Kidney epithelial cell (primary cell): ENCODE data around the gene LYPD6B. TPM values are rescaled to one million over a fixed set of nuclear protein-coding genes. Genes with fewer than 3 reads are reported as not detected.

Experiments used
- DNase-seq: peaks from one replicate; pipeline ENCODE4 v3.0.0-alpha.2; 2010; ENCODE audit warnings: low read depth
- H3K27me3 ChIP-seq: 2 replicates; pipeline ENCODE4 v1.6.0; 2011; ENCODE audit warnings: low read length; ENCODE audit not compliant: control insufficient read depth, insufficient read depth
- H3K36me3 ChIP-seq: 2 replicates; pipeline ENCODE4 v1.5.1; 2011; ENCODE audit warnings: low read length; ENCODE audit not compliant: control insufficient read depth, insufficient read depth
- H3K4me3 ChIP-seq: 2 replicates; pipeline ENCODE4 v1.5.1; 2011; ENCODE audit warnings: low read depth, mild to moderate bottlenecking, control low read depth, low read length
- total RNA-seq: library from RNA; depleted of rRNA; stranded (reverse); fragments of >200 nt; gene quantifications from 2 replicates; pipeline ENCODE4 v1.2.3, GENCODE V29; 2015
- TF ChIP-seq, protein P1 (sequence below): IDR thresholded peaks from 2 replicates; pipeline ENCODE4 v1.5.1; 2011; ENCODE audit warnings: mild to moderate bottlenecking, moderate library complexity, low read length, control low read depth, inconsistent platforms; ENCODE audit not compliant: insufficient read depth, poor library complexity, severe bottlenecking

Gene LYPD6B
- total RNA-seq, 1 donor from 2014 or later: 5.3 TPM

DNA sequence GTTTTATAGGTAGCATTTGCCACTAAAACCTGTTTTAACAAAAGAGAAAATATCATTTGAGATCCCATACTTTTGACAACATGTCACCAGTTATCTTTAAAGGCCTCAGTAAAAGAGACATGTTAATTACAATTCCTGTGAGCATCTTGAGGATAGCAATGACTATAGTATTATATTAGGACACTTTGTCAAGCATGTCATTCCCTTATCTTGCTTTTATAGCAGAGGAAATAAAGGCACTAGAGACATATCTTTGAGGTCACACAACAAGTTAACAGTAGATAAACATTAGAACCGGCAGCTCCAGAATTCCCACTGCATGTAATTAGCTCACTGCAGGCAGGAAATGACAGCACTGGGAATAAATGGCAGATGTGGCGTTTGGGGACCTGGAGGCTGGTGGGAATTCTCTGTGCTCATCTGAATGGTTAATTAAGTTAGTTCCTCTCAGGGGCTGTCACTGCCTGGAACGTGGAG, 25.9 kb downstream of the LYPD6B start:
- H3K4me3 ChIP-seq: no peak overlapping the region
- no peaks in the 10 kb centered on the region for H3K36me3 ChIP-seq
- no peaks in the 10 kb centered on the region for H3K27me3 ChIP-seq
- DNase-seq: no peak
- TF ChIP-seq, protein P1, sequence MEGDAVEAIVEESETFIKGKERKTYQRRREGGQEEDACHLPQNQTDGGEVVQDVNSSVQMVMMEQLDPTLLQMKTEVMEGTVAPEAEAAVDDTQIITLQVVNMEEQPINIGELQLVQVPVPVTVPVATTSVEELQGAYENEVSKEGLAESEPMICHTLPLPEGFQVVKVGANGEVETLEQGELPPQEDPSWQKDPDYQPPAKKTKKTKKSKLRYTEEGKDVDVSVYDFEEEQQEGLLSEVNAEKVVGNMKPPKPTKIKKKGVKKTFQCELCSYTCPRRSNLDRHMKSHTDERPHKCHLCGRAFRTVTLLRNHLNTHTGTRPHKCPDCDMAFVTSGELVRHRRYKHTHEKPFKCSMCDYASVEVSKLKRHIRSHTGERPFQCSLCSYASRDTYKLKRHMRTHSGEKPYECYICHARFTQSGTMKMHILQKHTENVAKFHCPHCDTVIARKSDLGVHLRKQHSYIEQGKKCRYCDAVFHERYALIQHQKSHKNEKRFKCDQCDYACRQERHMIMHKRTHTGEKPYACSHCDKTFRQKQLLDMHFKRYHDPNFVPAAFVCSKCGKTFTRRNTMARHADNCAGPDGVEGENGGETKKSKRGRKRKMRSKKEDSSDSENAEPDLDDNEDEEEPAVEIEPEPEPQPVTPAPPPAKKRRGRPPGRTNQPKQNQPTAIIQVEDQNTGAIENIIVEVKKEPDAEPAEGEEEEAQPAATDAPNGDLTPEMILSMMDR: no peak

DNA sequence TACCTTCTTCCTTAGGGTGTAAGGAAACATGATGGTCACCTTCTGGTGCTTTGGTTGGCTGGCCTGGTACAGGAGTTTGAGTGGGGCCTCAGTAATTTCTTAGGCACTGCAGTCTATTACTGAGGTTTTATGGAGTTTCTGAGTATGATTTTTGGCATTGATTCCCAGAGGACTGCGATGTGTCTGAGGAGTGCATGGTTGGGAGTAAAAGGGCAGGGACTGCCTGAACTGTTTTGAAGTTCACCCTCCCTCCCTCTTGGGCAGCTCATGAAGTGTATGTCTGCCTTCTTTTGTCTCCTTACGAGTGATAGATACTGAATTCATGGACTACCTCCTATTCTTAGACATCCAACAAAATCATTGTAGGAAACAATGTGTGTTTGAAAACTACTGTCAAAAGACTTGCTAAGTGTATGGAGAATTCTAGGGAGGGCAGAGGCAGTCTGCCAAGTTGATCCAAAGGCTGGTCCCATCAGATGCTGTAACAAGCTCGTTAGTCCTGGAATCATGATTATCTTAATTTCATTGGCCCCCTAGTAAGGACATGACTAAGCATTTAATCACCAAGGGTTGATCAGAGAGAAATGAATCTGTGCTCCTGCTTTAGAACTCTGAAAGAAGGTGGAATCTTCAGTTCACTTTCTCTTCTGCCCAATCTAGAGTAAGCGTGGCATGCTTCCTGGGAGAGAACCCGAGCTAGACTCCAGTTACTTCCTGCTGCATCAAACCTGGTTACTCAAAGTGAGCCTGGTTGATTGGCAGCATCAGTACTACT, 26.5 kb downstream of the LYPD6B start:
- TF ChIP-seq, protein P1: no peak
- H3K36me3 ChIP-seq: no peaks in the 10 kb centered on the region

DNA sequence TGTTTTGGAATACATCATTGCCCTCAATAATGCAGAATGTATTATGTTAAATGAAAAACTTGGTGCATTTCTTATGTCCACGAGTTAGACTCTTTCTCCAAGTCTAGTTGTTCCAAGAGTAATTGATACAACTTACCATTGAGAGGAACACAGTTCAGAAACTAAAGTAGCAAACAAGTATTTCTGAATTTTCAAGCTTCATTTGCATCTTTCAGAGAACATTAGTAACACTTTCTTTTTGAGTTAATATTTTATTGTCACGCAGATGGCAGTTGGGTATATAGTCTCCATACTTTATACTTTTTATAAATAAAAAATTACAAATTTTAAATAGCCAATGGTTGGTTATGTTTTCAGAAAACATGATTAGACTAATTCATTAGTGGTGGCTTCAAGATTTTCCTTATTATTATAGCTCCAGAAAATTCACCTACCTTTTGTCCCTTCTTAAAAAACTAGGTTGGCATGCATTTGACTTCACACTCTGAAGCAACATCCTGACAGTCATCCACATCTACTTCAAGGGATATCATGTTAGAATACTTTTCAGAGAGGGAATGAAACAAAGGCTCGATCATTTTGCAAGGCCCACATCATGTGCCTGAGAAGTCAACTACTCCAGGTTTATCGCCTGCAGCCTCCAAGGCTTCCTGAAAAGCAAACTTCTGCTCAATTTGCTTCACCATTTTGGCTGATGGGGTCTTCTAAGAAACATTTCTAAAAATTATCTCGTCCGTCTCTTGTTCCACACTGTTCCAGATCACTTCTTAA, 29.9 kb downstream of the LYPD6B start:
- DNase-seq: no peak
- Histone ChIP-seq H3K36me3 (no peaks in the 10 kb centered on the region), H3K27me3 (no peaks in the 10 kb centered on the region), H3K4me3 (no peak overlapping the region)
- TF ChIP-seq, protein P1: no peak

More for the DNA sequence above, 26.5 kb downstream of the LYPD6B start:
- H3K4me3 ChIP-seq: no peak overlapping the region
- H3K27me3 ChIP-seq: no peaks in the 10 kb centered on the region
- DNase-seq: no peak

DNA sequence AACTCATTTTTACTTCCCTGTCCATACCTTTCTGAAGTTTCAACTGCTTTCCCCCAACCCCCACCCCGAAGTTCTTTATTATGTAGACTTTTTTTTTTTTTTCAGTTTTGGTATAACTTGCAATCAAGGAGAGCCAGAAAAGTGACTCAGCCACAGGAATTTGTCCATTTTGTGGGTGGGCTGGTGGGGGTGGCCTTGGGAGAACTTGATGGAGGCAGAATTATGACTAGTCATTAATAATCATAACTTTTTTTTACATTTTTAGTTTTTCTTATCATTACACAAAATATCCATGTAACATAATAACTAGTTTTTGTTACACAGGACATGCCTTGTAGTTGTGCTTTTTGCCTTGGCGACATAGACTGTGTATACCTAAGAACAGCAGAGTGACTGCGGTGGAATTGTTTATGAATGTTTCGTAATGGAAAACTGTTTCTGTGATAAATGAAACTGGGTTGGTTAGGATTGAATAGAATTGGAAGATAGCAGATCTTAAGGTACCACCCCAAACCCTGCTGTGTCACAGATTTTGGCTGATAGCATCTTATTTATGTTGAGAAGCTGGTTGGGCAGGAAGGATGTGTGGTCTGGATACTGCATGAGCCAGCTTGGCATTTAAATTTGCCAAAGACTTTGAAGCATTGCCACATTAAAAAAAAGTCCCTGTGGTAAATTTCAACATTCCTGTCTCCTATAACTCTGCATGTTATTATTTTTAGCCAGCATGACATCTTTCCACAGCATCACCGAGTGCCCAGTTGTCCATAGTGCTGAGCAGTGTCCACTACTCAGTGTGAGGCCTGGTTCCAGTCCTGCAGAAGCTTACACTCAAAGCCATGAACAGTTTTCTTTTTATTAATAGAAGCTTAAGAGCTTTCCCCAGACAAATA, 30.7 kb downstream of the LYPD6B start:
- peak; percentile 59 for DNase-seq
- H3K27me3 ChIP-seq: no peaks in the 10 kb centered on the region
- H3K36me3 ChIP-seq: no peaks in the 10 kb centered on the region
- no peak overlapping the region for H3K4me3 ChIP-seq
- TF ChIP-seq, protein P1: no peak

DNA sequence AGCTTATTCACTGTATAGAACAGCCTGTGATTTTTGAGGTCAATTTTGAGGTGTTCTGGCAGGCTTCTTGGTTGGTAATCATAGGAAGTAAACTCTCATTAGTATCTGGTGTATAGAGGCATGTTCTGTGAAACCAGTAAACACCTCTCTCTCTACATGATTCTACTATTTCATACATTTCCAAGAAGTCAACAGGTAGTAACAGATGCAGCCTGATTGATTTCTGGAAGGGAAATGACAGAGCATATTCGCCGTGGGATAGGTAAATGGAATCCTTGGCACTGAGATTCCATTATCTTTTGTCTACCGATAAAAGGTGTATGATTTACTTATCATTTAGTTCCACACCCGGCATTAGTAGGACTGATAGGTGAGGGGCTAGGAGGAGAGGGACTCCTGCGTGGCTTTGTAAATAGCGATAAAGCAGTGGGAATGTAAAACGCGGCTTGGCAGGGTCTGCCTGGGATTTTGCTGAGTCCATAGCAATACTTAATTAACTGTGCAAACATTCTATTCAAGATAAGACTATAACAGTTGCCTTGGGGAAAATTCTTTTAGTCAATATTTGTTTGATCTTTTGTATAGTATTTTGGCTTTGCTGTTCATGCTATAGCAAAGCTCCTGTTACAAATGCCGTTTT, 32.3 kb downstream of the LYPD6B start:
- no peaks in the 10 kb centered on the region for H3K27me3 ChIP-seq
- no peak overlapping the region for H3K4me3 ChIP-seq
- TF ChIP-seq, protein P1: no peak
- no peaks in the 10 kb centered on the region for H3K36me3 ChIP-seq
- no peak for DNase-seq
